SJCRH30 (cell line): ENCODE measurements around the gene TIRAP. TPM values are rescaled to one million over a fixed set of nuclear protein-coding genes. Genes with fewer than 3 reads are reported as not detected.

ENCODE experiments used
- DNase-seq, 2 experiments: peaks; one replicate each; pipeline ENCODE4 v3.0.0-alpha.2; 2015 to 2020
- H3K27ac ChIP-seq: fragments of 250-450 bp; sonication (Bioruptor Pico); 2 replicates; pipeline ENCODE4 v1.5.1; 2020; ENCODE audit warnings: mild to moderate bottlenecking, moderate library complexity
- H3K27me3 ChIP-seq: fragments of 250-450 bp; sonication (Bioruptor Pico); 2 replicates; pipeline ENCODE4 v1.5.1; 2020; ENCODE audit warnings: mild to moderate bottlenecking, moderate library complexity
- H3K36me3 ChIP-seq: fragments of 250-450 bp; sonication (Bioruptor Pico); 2 replicates; pipeline ENCODE4 v1.5.1; 2020; ENCODE audit warnings: mild to moderate bottlenecking, moderate library complexity
- H3K4me1 ChIP-seq: fragments of 250-450 bp; sonication (Bioruptor Pico); 2 replicates; pipeline ENCODE4 v1.5.1; 2020; ENCODE audit warnings: mild to moderate bottlenecking, moderate library complexity
- H3K4me3 ChIP-seq: fragments of 250-450 bp; sonication (Bioruptor Pico); 2 replicates; pipeline ENCODE4 v1.5.1; 2020; ENCODE audit warnings: mild to moderate bottlenecking, moderate library complexity
- H3K9me3 ChIP-seq: fragments of 250-450 bp; sonication (Bioruptor Pico); replicated peaks from 2 replicates; pipeline ENCODE4 v1.5.1; 2020; ENCODE audit warnings: mild to moderate bottlenecking, moderate library complexity
- total RNA-seq: library from RNA; depleted of rRNA; stranded (reverse); fragments of >200 nt; shearing (Covaris generic); gene quantifications from 2 replicates; pipeline ENCODE4 v1.2.3, GENCODE V29; 2014

Gene TIRAP
- total RNA-seq, 1 experiment from 2014 or later: 1.1 TPM

GRCh38 chr11:126277322-126277721 is 5.6 kb upstream of the TIRAP start:
- Histone ChIP-seq H3K27ac (no peak overlapping the region), H3K36me3 (peaks cover 7% of the 10 kb centered on the region), H3K27me3 (no peaks in the 10 kb centered on the region), H3K4me1 (no peaks in the 10 kb centered on the region), H3K9me3 (no peaks in the 10 kb centered on the region), H3K4me3 (no peak overlapping the region)
- DNase-seq: no peak

GRCh38 chr11:126277780-126278179 is 5.1 kb upstream of the TIRAP start:
- Histone ChIP-seq H3K9me3 (no peaks in the 10 kb centered on the region), H3K4me1 (no peaks in the 10 kb centered on the region), H3K36me3 (peaks cover 7% of the 10 kb centered on the region), H3K27ac (no peak overlapping the region), H3K27me3 (no peaks in the 10 kb centered on the region), H3K4me3 (no peak overlapping the region)
- DNase-seq: no peak

DNA sequence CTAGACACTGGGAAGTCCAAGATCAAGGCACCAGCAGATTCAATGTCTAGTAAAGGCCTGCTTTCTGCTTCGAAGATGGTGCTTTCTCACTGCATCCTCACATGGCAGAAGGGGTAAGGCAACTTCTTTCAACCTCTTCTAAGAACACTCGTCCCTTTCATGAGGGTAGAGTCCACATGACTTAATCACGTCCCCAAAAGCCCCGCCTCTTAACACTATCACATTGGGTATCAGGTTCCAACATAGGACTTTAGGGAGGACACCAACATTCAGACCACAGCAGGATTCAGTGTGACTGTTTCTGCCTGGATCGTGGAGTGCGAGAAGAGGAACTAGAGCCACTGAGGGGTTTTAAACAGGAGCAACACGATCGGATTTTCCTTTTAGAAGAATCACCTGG is 3.7 kb upstream of the TIRAP start:
- DNase-seq: no peak
- peaks cover 2% of the 10 kb centered on the region for H3K36me3 ChIP-seq
- H3K9me3 ChIP-seq: no peaks in the 10 kb centered on the region
- no peaks in the 10 kb centered on the region for H3K4me1 ChIP-seq
- H3K4me3 ChIP-seq: no peak overlapping the region
- H3K27me3 ChIP-seq: no peaks in the 10 kb centered on the region
- no peak overlapping the region for H3K27ac ChIP-seq

DNA sequence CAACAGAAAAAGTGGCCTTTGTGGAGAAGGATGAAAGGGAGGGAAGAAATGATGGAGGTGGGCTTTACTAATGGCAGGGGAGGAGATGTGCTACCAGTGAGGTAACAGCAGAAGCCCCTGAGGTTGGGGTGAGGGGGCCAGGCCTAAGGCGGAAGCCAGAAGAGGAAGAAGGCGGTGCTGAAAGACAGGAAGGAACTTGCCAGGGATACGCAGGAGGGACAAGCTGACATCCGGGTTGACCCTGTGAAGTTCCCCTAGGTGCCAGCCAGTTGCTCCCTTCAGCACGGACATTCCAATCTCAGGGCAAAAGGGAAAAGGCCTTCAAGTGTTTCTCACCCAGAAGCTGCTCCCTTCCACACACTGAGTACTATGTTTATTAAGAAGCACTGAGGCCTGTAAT is 2.3 kb upstream of the TIRAP start:
- H3K27me3 ChIP-seq: no peaks in the 10 kb centered on the region

GRCh38 chr11:126281245-126281644 is 1.6 kb upstream of the TIRAP start:
- H3K27ac ChIP-seq: no peak overlapping the region
- H3K4me1 ChIP-seq: no peaks in the 10 kb centered on the region
- no peak for DNase-seq
- H3K36me3 ChIP-seq: no peaks in the 10 kb centered on the region
- H3K27me3 ChIP-seq: no peaks in the 10 kb centered on the region
- no peak overlapping the region for H3K4me3 ChIP-seq
- no peaks in the 10 kb centered on the region for H3K9me3 ChIP-seq

More for the DNA sequence above, 2.3 kb upstream of the TIRAP start:
- Histone ChIP-seq H3K36me3 (no peaks in the 10 kb centered on the region; the same call in 1 of the 2 replicates), H3K4me1 (no peaks in the 10 kb centered on the region), H3K27ac (no peak overlapping the region), H3K9me3 (no peaks in the 10 kb centered on the region), H3K4me3 (no peak overlapping the region)
- DNase-seq: no peak

DNA sequence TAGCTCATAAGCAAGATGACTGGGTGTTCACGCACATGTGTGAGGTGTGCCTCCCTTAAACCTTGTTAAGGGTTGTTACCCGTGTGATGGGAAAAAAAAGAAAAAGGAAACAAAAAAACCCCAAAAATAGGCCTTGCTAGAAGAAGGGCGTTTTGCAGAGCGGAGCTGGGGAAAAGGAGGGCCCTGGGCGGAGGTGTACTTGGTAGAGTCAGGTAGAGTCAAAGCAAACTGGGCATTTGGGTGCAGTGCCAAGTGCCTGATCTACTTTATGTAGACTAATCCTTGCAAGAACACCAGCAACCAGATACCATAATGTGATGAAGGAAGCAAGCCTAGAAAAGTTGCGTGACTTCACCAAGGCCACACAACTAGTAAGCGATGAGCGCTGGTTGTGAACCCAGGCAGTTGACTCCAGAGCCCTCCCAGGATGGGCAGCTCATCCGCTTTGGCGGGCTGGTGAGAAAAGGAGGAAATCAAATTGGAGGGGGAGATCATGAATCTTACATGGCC is 1.2 kb upstream of the TIRAP start:
- peak overlapping the region; percentile 77 for H3K4me3 ChIP-seq
- no peak overlapping the region for H3K27ac ChIP-seq
- no peak for DNase-seq
- H3K4me1 ChIP-seq: no peaks in the 10 kb centered on the region
- no peaks in the 10 kb centered on the region for H3K9me3 ChIP-seq
- H3K36me3 ChIP-seq: no peaks in the 10 kb centered on the region
- no peaks in the 10 kb centered on the region for H3K27me3 ChIP-seq

GRCh38 chr11:126282361-126282735 is 545 bp upstream of the TIRAP start:
- Histone ChIP-seq H3K27ac (0 out of 2 replicates have a peak overlapping the region, but pooled peaks have one; percentile 29), H3K27me3 (no peaks in the 10 kb centered on the region), H3K9me3 (no peaks in the 10 kb centered on the region), H3K4me1 (no peaks in the 10 kb centered on the region), H3K36me3 (no peaks in the 10 kb centered on the region), H3K4me3 (peak overlapping the region; percentile 77)
- DNase-seq: peak; percentile 35 to 54

- DNase-seq: peak; percentile 64 to 75
- H3K27ac ChIP-seq: no peak overlapping the region
Measured at GRCh38 chr11:126284829-126285228, 1.9 kb downstream of the TIRAP start.

DNA sequence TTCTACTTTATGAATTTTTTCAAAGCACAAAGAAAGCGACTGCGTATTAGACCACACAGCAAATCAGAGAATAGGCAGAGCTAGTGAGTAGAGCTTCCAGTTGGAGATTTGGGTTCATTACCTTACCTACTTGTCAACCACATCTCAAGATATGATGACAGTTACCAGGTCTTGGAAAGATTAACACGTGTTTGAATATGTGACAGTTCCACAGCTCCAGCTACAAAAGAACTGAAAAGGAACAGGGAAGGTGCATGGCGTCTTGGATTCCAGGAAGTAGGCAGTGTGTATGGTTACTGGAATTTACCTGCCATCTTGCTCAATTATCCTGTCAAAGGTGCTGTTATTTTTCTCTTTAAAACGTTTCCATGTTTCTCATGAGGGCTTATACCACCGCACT is 5.3 kb downstream of the TIRAP start:
- H3K4me1 ChIP-seq: no peaks in the 10 kb centered on the region
- no peaks in the 10 kb centered on the region for H3K36me3 ChIP-seq
- no peaks in the 10 kb centered on the region for H3K9me3 ChIP-seq
- DNase-seq: no peak
- no peak overlapping the region for H3K4me3 ChIP-seq
- no peak overlapping the region for H3K27ac ChIP-seq
- H3K27me3 ChIP-seq: no peaks in the 10 kb centered on the region

More at GRCh38 chr11:126284829-126285228, 1.9 kb downstream of the TIRAP start:
- Histone ChIP-seq H3K36me3 (no peaks in the 10 kb centered on the region), H3K9me3 (no peaks in the 10 kb centered on the region), H3K4me1 (no peaks in the 10 kb centered on the region), H3K27me3 (no peaks in the 10 kb centered on the region), H3K4me3 (no peak overlapping the region)

GRCh38 chr11:126290887-126291286 is 8.0 kb downstream of the TIRAP start:
- H3K27ac ChIP-seq: no peak overlapping the region
- no peak for DNase-seq
- no peaks in the 10 kb centered on the region for H3K27me3 ChIP-seq
- no peaks in the 10 kb centered on the region for H3K9me3 ChIP-seq
- H3K4me1 ChIP-seq: no peaks in the 10 kb centered on the region
- no peak overlapping the region for H3K4me3 ChIP-seq
- peaks cover 3% of the 10 kb centered on the region; the same call in 1 of the 2 replicates for H3K36me3 ChIP-seq

- peaks cover 3% of the 10 kb centered on the region; the same call in 1 of the 2 replicates for H3K36me3 ChIP-seq
- no peaks in the 10 kb centered on the region for H3K4me1 ChIP-seq
- no peak for DNase-seq
- H3K27ac ChIP-seq: no peak overlapping the region
- no peaks in the 10 kb centered on the region for H3K9me3 ChIP-seq
- no peak overlapping the region for H3K4me3 ChIP-seq
- H3K27me3 ChIP-seq: no peaks in the 10 kb centered on the region
Measured at GRCh38 chr11:126293726-126294125, 10.8 kb downstream of the TIRAP start.

DNA sequence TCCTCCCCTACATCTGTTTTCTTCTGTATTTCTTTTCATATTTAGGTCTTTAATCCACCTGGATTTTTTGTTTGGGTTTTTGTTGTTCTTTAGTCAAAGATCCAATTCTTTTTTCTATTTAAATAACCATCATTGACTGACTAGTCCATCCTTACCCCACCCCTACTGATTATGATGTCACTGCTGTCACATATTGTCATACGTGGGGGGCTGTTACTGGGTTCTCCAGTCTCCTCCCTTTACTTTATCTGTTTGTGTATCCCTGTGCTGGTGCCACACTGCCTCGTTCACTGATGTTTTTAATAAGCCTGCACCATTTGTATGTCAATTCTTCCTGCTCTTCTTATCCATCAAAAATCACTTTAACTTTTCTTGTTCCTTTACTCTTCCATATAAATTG is 14.1 kb downstream of the TIRAP start:
- H3K36me3 ChIP-seq: peaks cover 3% of the 10 kb centered on the region; the same call in 1 of the 2 replicates
- H3K27me3 ChIP-seq: no peaks in the 10 kb centered on the region
- no peak for DNase-seq
- no peak overlapping the region for H3K4me3 ChIP-seq
- no peaks in the 10 kb centered on the region for H3K4me1 ChIP-seq
- no peaks in the 10 kb centered on the region for H3K9me3 ChIP-seq
- no peak overlapping the region for H3K27ac ChIP-seq

- Histone ChIP-seq H3K4me3 (peak within 1 kb of the TSS; percentile 71), H3K27me3 (no peaks in the 10 kb centered on the region), H3K36me3 (peaks cover 3% of the 10 kb centered on the region; the same call in 1 of the 2 replicates), H3K27ac (peak within 1 kb of the TSS; percentile 87), H3K9me3 (no peaks in the 10 kb centered on the region), H3K4me1 (peaks cover 11% of the 10 kb centered on the region)
- DNase-seq: peak; percentile 83 to 89
Measured at GRCh38 chr11:126303623-126304456, 20.9 kb downstream of the TIRAP start, which contains the start of gene DCPS. DCPS (plus strand) TSS chr11:126304060; CDS start chr11:126304081, 21 bp downstream.

GRCh38 chr11:126304457-126305075 is 21.7 kb downstream of the TIRAP start:
- Histone ChIP-seq H3K36me3 (peaks cover 5% of the 10 kb centered on the region; the same call in 1 of the 2 replicates), H3K27ac (peak overlapping the region; percentile 87), H3K9me3 (no peaks in the 10 kb centered on the region), H3K4me1 (peaks cover 18% of the 10 kb centered on the region), H3K27me3 (no peaks in the 10 kb centered on the region), H3K4me3 (peak overlapping the region; percentile 71)
- peak in 1 of 2 experiments; percentile 13 for DNase-seq

DNA sequence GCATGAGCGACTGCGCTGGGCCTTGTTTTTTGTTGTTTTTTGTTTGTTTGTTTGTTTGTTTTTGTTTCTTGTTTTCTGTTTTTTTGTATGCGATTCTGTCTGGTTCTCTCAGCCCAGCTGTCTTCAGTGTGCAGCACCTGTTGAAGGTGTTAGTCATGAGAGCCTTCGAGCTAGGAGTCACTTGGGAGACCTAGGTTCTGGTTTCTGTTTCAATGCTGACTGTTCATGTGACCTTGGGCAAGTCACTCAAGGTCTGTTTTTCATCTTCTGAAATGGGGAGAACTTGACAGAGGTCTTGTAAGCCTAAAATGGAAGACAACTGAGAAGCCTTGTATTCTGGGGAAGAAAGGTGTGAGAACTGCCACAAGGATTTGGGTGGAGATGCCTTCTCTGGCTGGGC is 22.8 kb downstream of the TIRAP start:
- Histone ChIP-seq H3K4me3 (no peak overlapping the region), H3K4me1 (peaks cover 28% of the 10 kb centered on the region), H3K27me3 (no peaks in the 10 kb centered on the region), H3K27ac (no peak overlapping the region), H3K9me3 (no peaks in the 10 kb centered on the region), H3K36me3 (peaks cover 9% of the 10 kb centered on the region; the same call in 1 of the 2 replicates)
- no peak for DNase-seq
